GM12878 (cell line): ENCODE measurements around the gene MESD.

Source experiments
- RCOR1 ChIP-seq: conservative IDR thresholded peaks from 2 replicates; pipeline ENCODE4 v1.6.1; 2012; ENCODE audit warnings: low read depth, low read length, improper control_type of control experiment
- RFX5 ChIP-seq: IDR thresholded peaks from 2 replicates; pipeline ENCODE4 v1.6.1; 2011; ENCODE audit warnings: low read depth, low read length, improper control_type of control experiment
- SIX5 ChIP-seq: IDR thresholded peaks from 2 replicates; pipeline ENCODE4 v1.6.1; 2011; ENCODE audit warnings: mild to moderate bottlenecking, low read depth, low read length, moderate library complexity; ENCODE audit not compliant: severe bottlenecking
- USF2 ChIP-seq: IDR thresholded peaks from 2 replicates; pipeline ENCODE4 v1.6.1; 2011; ENCODE audit warnings: low read depth, low read length, improper control_type of control experiment, borderline replicate concordance
- YY1 ChIP-seq: IDR thresholded peaks from 2 replicates; pipeline ENCODE4 v1.6.1; 2011; ENCODE audit warnings: low read depth, mild to moderate bottlenecking, low read length
- ZNF384 ChIP-seq: IDR thresholded peaks from 2 replicates; pipeline ENCODE4 v1.6.1; 2012; ENCODE audit warnings: low read depth, mild to moderate bottlenecking, low read length, improper control_type of control experiment, borderline replicate concordance
- ZSCAN29 ChIP-seq: fragments of 450-650 bp; IDR thresholded peaks from 2 replicates; pipeline ENCODE4 v1.6.1; 2017; ENCODE audit warnings: mild to moderate bottlenecking, moderate library complexity
- TF ChIP-seq, protein P1 (sequence below): IDR thresholded peaks from 2 replicates; pipeline ENCODE4 v1.6.1; 2011; ENCODE audit warnings: mild to moderate bottlenecking, low read depth, low read length, moderate library complexity; ENCODE audit not compliant: insufficient replicate concordance

GRCh38 chr15:80997692-80998091 lies 8.1 kb upstream of the MESD start:
- no peak for TF ChIP-seq RCOR1
- no peak for TF ChIP-seq ZSCAN29
- TF ChIP-seq ZNF384 = no peak
- TF ChIP-seq SIX5 = no peak
- TF ChIP-seq, protein P1, sequence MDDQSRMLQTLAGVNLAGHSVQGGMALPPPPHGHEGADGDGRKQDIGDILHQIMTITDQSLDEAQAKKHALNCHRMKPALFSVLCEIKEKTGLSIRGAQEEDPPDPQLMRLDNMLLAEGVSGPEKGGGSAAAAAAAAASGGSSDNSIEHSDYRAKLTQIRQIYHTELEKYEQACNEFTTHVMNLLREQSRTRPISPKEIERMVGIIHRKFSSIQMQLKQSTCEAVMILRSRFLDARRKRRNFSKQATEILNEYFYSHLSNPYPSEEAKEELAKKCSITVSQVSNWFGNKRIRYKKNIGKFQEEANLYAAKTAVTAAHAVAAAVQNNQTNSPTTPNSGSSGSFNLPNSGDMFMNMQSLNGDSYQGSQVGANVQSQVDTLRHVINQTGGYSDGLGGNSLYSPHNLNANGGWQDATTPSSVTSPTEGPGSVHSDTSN = no peak
- no peak for TF ChIP-seq RFX5
- TF ChIP-seq USF2 = no peak
- no peak for TF ChIP-seq YY1
